Measurements from ENCODE around the gene ABHD12.

ABHD12 gene

GRCh38 chr20:25306991-25307903 lies 83.4 kb downstream of the ABHD12 start:
- no peak for DNase-seq (ENCODE audit: low read depth in 2 of 2)

- DNase-seq (ENCODE audit: low read depth in 2 of 2), result no peak
These were observed 86.5 kb downstream of the ABHD12 start for GRCh38 chr20:25304025-25304549.

- DNase-seq (ENCODE audit: low read depth in 2 of 2), result no peak
These were observed 87.2 kb downstream of the ABHD12 start for GRCh38 chr20:25303292-25304024.

GRCh38 chr20:25302596-25302995 lies 88.0 kb downstream of the ABHD12 start:
- no peak for DNase-seq (ENCODE audit: low read depth in 2 of 2)

- DNase-seq (ENCODE audit: low read depth in 2 of 2), result no peak
These were observed 89.2 kb downstream of the ABHD12 start for GRCh38 chr20:25301357-25301920.

- DNase-seq (ENCODE audit: low read depth in 2 of 2), result no peak
These were observed 90.0 kb downstream of the ABHD12 start for GRCh38 chr20:25300496-25301170.

- DNase-seq (ENCODE audit: low read depth in 2 of 2), result no peak
These were observed 90.8 kb downstream of the ABHD12 start for GRCh38 chr20:25299806-25300205.

- DNase-seq (ENCODE audit: low read depth in 2 of 2), result no peak
These were observed 93.3 kb downstream of the ABHD12 start for GRCh38 chr20:25297141-25297905.

- no peak for DNase-seq (ENCODE audit: low read depth in 2 of 2)
These were observed 94.2 kb downstream of the ABHD12 start for GRCh38 chr20:25296094-25297093.

- DNase-seq (ENCODE audit: low read depth in 2 of 2), result no peak
These were observed 95.1 kb downstream of the ABHD12 start for GRCh38 chr20:25295386-25296093.

GRCh38 chr20:25294459-25295385 lies 95.9 kb downstream of the ABHD12 start:
- peak; percentile 5 to 9 for DNase-seq (ENCODE audit: low read depth in 2 of 2)

- no peak for DNase-seq (ENCODE audit: low read depth in 2 of 2)
These were observed 96.7 kb downstream of the ABHD12 start for GRCh38 chr20:25293910-25294458.

- no peak for DNase-seq (ENCODE audit: low read depth in 2 of 2)
These were observed 97.1 kb downstream of the ABHD12 start for GRCh38 chr20:25293507-25293906.

- no peak for DNase-seq (ENCODE audit: low read depth in 2 of 2)
These were observed 98.3 kb downstream of the ABHD12 start for GRCh38 chr20:25292176-25292891.

GRCh38 chr20:25291432-25292133 lies 99.1 kb downstream of the ABHD12 start:
- no peak for DNase-seq (ENCODE audit: low read depth in 2 of 2)

Measured in stimulated activated CD8-positive, alpha-beta memory T cell treated with anti-CD3 and anti-CD28 coated beads, Interleukin-15, amount 100 ng/mL, for 4 hours (primary cell).